Endothelial cell (in vitro differentiated cells): ENCODE data around the gene RPS26. TPM values are rescaled to one million over a fixed set of nuclear protein-coding genes. Genes with fewer than 3 reads are reported as not detected.
"Not testable (repeated sequence)": the region's sequence is repeated elsewhere in the genome, so short reads cannot be mapped to it uniquely, and the experiment has no call there.

Experiments
- DNase-seq: peaks from one replicate; pipeline ENCODE4 v3.0.0; 2021; ENCODE audit warnings: low spot score
- H3K27ac Mint-ChIP-seq: one replicate; pipeline ENCODE4 v1.8.0; 2021; ENCODE audit warnings: mixed read lengths, inconsistent platforms; ENCODE audit not compliant: unreplicated experiment
- H3K27me3 Mint-ChIP-seq: one replicate; pipeline ENCODE4 v1.8.0; 2021; ENCODE audit warnings: mild to moderate bottlenecking, moderate library complexity, mixed read lengths, inconsistent platforms; ENCODE audit not compliant: unreplicated experiment
- H3K36me3 Mint-ChIP-seq: one replicate; pipeline ENCODE4 v1.8.0; 2021; ENCODE audit warnings: mild to moderate bottlenecking, low read depth, mixed read lengths, inconsistent platforms; ENCODE audit not compliant: unreplicated experiment
- H3K4me1 Mint-ChIP-seq: one replicate; pipeline ENCODE4 v1.8.0; 2021; ENCODE audit warnings: mild to moderate bottlenecking, mixed read lengths, inconsistent platforms; ENCODE audit not compliant: unreplicated experiment
- H3K4me3 Mint-ChIP-seq: one replicate; pipeline ENCODE4 v1.8.0; 2021; ENCODE audit warnings: mild to moderate bottlenecking, mixed read lengths, inconsistent platforms; ENCODE audit not compliant: unreplicated experiment
- H3K9me3 Mint-ChIP-seq: one replicate; pipeline ENCODE4 v1.8.0; 2021; ENCODE audit warnings: mixed read lengths, inconsistent platforms; ENCODE audit not compliant: unreplicated experiment
- CTCF ChIP-seq: fragments of 200-600 bp; sonication (generic); IDR thresholded peaks from one replicate; pipeline ENCODE4 v1.5.0; 2021; ENCODE audit warnings: antibody characterized with exemption; ENCODE audit not compliant: unreplicated experiment
- total RNA-seq: library from RNA; stranded (reverse); fragmentation: NEBNext Ultra II Directional; extraction: Animal tissue kit (Norgen Biotek cat#: 25700); gene quantifications from one replicate; pipeline ENCODE4 v1.2.1, GENCODE V29; 2021; ENCODE audit not compliant: unreplicated experiment

RPS26 gene
- total RNA-seq, 1 donor from 2014 or later: 45.8 TPM

- Mint-ChIP-seq H3K4me1 (peaks cover 22% of the 10 kb centered on the region), H3K36me3 (peaks cover 28% of the 10 kb centered on the region), H3K27me3 (peaks cover 9% of the 10 kb centered on the region), H3K4me3 (peak overlapping the region; percentile 98), H3K27ac (peak overlapping the region; percentile 96), H3K9me3 (no peaks in the 10 kb centered on the region)
- no peak for TF ChIP-seq CTCF
- DNase-seq: no peak
Observed at GRCh38 chr12:56042843-56043242, 1.1 kb downstream of the RPS26 start.

DNA sequence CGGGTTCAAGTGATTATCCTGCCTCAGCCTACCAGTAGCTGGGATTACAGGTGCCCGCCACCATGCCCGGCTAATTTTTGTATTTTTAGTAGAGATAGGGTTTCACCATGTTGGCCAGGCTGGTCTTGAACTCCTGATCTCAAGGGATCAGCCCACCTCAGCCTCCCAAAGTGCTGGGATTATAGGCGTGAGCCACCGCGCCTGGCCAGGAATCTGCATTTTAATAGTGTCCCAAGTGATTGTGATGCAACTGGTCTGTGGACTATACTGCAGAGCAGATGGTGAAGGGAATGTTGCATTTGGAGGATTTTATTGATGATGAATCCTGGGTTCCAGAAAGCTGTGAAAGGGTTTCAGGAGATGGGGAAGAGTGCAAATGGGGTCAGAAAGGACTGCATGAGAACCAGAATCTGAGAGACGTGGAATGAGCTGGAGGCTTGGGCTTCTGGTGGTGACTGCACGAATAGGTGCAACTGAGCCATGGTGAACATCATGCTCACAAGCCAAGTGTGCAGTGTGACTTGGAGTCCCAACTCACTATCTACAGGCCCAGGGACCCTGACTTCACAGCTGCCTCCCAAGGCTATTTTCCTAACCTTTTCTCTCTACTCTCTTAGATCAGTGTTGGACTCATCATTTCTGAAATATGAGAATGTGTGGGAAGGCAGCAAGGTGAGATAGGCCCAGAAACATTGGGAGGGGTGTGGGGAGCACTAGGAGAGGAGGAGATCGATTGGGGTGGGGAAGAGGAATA lies 4.5 kb downstream of the RPS26 start:
- peak overlapping the region; percentile 31 for H3K4me3 Mint-ChIP-seq
- no peaks in the 10 kb centered on the region for H3K9me3 Mint-ChIP-seq
- no peak for TF ChIP-seq CTCF
- H3K27ac Mint-ChIP-seq: peak overlapping the region; percentile 53
- DNase-seq: no peak
- H3K27me3 Mint-ChIP-seq: peaks cover 9% of the 10 kb centered on the region
- peaks cover 17% of the 10 kb centered on the region for H3K4me1 Mint-ChIP-seq
- peaks cover 28% of the 10 kb centered on the region for H3K36me3 Mint-ChIP-seq

DNA sequence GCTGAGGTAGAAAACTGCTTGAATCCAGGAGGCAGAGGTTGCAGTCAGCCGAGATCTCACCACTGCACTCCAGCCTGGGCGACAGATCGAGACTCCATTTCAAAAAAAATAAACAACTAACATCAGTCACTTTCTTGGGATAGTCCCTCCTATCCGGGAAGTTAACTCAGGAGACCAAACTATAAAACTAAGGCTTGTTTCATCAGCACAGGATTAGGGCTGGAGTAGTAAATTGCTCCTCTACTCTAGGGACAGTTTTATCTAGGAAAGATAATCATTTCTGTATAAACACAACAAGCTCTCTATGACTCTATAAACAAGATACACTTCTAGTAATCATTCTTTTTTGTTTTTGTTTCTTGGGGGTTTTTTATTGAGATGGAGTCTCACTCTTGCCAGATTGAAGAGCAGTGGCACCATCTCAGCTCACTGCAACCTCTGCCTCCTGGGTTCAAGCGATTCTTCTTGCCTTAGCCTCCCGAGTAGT lies 11.7 kb downstream of the RPS26 start:
- no peak for DNase-seq
- Mint-ChIP-seq H3K27ac (no peak overlapping the region), H3K4me3 (no peak overlapping the region), H3K27me3 (peaks cover 7% of the 10 kb centered on the region), H3K9me3 (no peaks in the 10 kb centered on the region), H3K36me3 (no peaks in the 10 kb centered on the region), H3K4me1 (no peaks in the 10 kb centered on the region)
- TF ChIP-seq CTCF: no peak

DNA sequence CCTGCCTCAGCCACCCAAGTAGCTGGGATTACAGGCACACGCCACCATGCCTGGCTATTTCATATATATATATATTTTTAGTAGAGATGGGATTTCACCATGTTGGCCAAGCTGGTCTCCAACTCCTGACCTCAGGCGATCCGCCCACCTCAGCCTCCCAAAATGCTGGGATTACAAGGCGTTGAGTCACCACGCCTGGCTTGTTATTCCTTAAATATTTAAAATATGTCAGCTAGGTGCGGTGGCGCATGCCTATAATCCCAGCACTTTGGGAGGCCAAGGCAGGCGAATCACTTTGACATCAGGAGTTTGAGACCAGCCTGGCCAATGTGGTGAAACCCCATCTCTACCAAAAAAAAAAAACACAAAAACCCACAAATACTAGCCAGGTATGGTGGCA lies 18.2 kb downstream of the RPS26 start:
- H3K27me3 Mint-ChIP-seq, H3K4me3 Mint-ChIP-seq, H3K4me1 Mint-ChIP-seq, DNase-seq, H3K36me3 Mint-ChIP-seq, H3K9me3 Mint-ChIP-seq, H3K27ac Mint-ChIP-seq: not testable (repeated sequence)

- Mint-ChIP-seq H3K9me3 (no peaks in the 10 kb centered on the region), H3K4me3 (no peak overlapping the region), H3K27ac (no peak overlapping the region), H3K27me3 (peaks cover under 1% of the 10 kb centered on the region), H3K4me1 (no peaks in the 10 kb centered on the region), H3K36me3 (no peaks in the 10 kb centered on the region)
- TF ChIP-seq CTCF: no peak
- DNase-seq: no peak
Observed at GRCh38 chr12:56061982-56062381, 20.3 kb downstream of the RPS26 start.
